Activated CD8-positive, alpha-beta T cell treated with anti-CD3 and anti-CD28 coated beads for 36 hours (primary cell): ENCODE results near the gene PRPF19. TPM values are rescaled to one million over a fixed set of nuclear protein-coding genes. Genes with fewer than 3 reads are reported as not detected.

ENCODE experiments used
- ATAC-seq: fragments of 200-7000 bp; cut with Tn5 transposase; one replicate; pipeline ENCODE4 v1.10.0; 2021; ENCODE audit warnings: mild to moderate bottlenecking, moderate library complexity
- CTCF ChIA-PET: fragments of 350-600 bp; sonication (Branson Sonifier 250); formaldehyde crosslinking; loops from one replicate; lab custom pipeline; 2021; ENCODE audit warnings: antibody characterized with exemption; lab: Charles Lee
- POLR2A ChIA-PET: fragments of 350-600 bp; sonication (Branson Sonifier 250); formaldehyde crosslinking; loops from one replicate; lab custom pipeline; 2021; ENCODE audit warnings: antibody characterized with exemption; lab: Charles Lee
- DNase-seq: peaks from one replicate; pipeline ENCODE4 v3.0.0-alpha.2; 2020
- H3K27ac Mint-ChIP-seq: one replicate; pipeline ENCODE4 v1.8.0; 2021; ENCODE audit warnings: mild to moderate bottlenecking, mixed read lengths
- H3K27me3 Mint-ChIP-seq: one replicate; pipeline ENCODE4 v1.8.0; 2021; ENCODE audit warnings: mixed read lengths
- H3K36me3 Mint-ChIP-seq: one replicate; pipeline ENCODE4 v1.8.0; 2021; ENCODE audit warnings: low read depth, mixed read lengths
- H3K4me1 Mint-ChIP-seq: one replicate; pipeline ENCODE4 v1.8.0; 2021; ENCODE audit warnings: low read depth, mixed read lengths
- H3K4me3 Mint-ChIP-seq: one replicate; pipeline ENCODE4 v1.8.0; 2021; ENCODE audit warnings: mild to moderate bottlenecking, moderate library complexity, mixed read lengths
- H3K9me3 Mint-ChIP-seq: one replicate; pipeline ENCODE4 v1.8.0; 2021; ENCODE audit warnings: mixed read lengths
- CTCF ChIP-seq: fragments of 200-600 bp; IDR thresholded peaks from one replicate; pipeline ENCODE4 v1.8.0; 2022; ENCODE audit warnings: antibody characterized with exemption, mild to moderate bottlenecking
- intact Hi-C: fragments of 100-400 bp; cut with micrococcal nuclease; formaldehyde crosslinking; loops from one replicate; pipeline ENCODE4 v1.10.0; 2022
- total RNA-seq, 2 experiments: library from RNA; stranded (reverse); gene quantifications; one replicate each; pipeline ENCODE4 v1.2.3, GENCODE V29; 2021

PRPF19 gene
- total RNA-seq = 100 to 1,000 TPM; 142 to 150 TPM

- no peak for TF ChIP-seq CTCF
These were observed at the start of gene PRPF19 for GRCh38 chr11:60906132-60906972. Gene PRPF19, minus strand, starts transcription at chr11:60906585. Its CDS starts 203 bp downstream, at chr11:60906382.

GRCh38 chr11:60955571-60955970 lies 49.2 kb upstream of the PRPF19 start:
- Mint-ChIP-seq H3K27me3 (peaks cover 3% of the 10 kb centered on the region), H3K9me3 (no peaks in the 10 kb centered on the region), H3K36me3 (no peaks in the 10 kb centered on the region), H3K4me3 (no peak overlapping the region), H3K4me1 (peaks cover 20% of the 10 kb centered on the region), H3K27ac (no peak overlapping the region)
- TF ChIP-seq CTCF = no peak
- no peak for DNase-seq
- no peak for ATAC-seq
- CTCF ChIA-PET = interaction anchor here (0.8 to 5.5 kb wide), 4 partner anchors 15 to 43 kb away, joined by 3 to 22 read pairs (median 4); partner anchors contain the start of gene CD6
- intact Hi-C loops = no loop called here
- POLR2A ChIA-PET = interaction anchor here (1.0 kb wide), 1 partner anchor 11 kb away, joined by 3 read pairs; no protein-coding TSS in a partner anchor

More at GRCh38 chr11:60906132-60906972, at the start of gene PRPF19:
- Mint-ChIP-seq H3K4me1 (peaks cover 50% of the 10 kb centered on the region), H3K36me3 (peaks cover 28% of the 10 kb centered on the region), H3K4me3 (peak within 1 kb of the TSS; percentile 89), H3K27me3 (no peaks in the 10 kb centered on the region), H3K9me3 (no peaks in the 10 kb centered on the region), H3K27ac (peak within 1 kb of the TSS; percentile 95)
- DNase-seq (peak; percentile 99), ATAC-seq (peak; percentile 97)
- CTCF ChIA-PET = interaction anchor here (1.0 to 9.9 kb wide), 7 partner anchors 8 to 389 kb away, joined by 3 to 88 read pairs (median 6); partner anchors contain the start of genes TMEM109 and VWCE
- intact Hi-C loops = no loop called here
- POLR2A ChIA-PET = interaction anchor here (0.6 to 4.4 kb wide), 17 partner anchors 9 to 523 kb away, joined by 3 to 38 read pairs (median 4); partner anchors contain the start of genes CCDC86, CD6, CPSF7 and SDHAF2

- DNase-seq (no peak), ATAC-seq (no peak)
- H3K9me3 Mint-ChIP-seq = no peaks in the 10 kb centered on the region
- no peaks in the 10 kb centered on the region for H3K36me3 Mint-ChIP-seq
- CTCF ChIA-PET = interaction anchor here (1.9 to 5.5 kb wide), 2 partner anchors 16 to 39 kb away, joined by 4 to 22 read pairs; partner anchors contain the start of gene CD6
- no peak overlapping the region for H3K4me3 Mint-ChIP-seq
- POLR2A ChIA-PET = interaction anchor here (1.1 kb wide), 1 partner anchor 17 kb away, joined by 4 read pairs; the partner anchor contains the start of gene CD6
- TF ChIP-seq CTCF = no peak
- peaks cover 26% of the 10 kb centered on the region for H3K4me1 Mint-ChIP-seq
- H3K27ac Mint-ChIP-seq = no peak overlapping the region
- intact Hi-C loops = no loop called here
- peaks cover 5% of the 10 kb centered on the region for H3K27me3 Mint-ChIP-seq
These were observed 48.0 kb upstream of the PRPF19 start for GRCh38 chr11:60954421-60954820.

- ATAC-seq (no peak), DNase-seq (no peak)
- Mint-ChIP-seq H3K4me1 (peaks cover 26% of the 10 kb centered on the region), H3K9me3 (no peaks in the 10 kb centered on the region), H3K27me3 (peaks cover 5% of the 10 kb centered on the region), H3K27ac (peak overlapping the region; percentile 71), H3K36me3 (no peaks in the 10 kb centered on the region), H3K4me3 (no peak overlapping the region)
- intact Hi-C loops = no loop called here
- POLR2A ChIA-PET = interaction anchor here (0.6 to 1.1 kb wide), 4 partner anchors 13 to 89 kb away, joined by 3 to 4 read pairs (median 4); partner anchors contain the start of gene CD6
- CTCF ChIA-PET = interaction anchor here (1.4 to 5.5 kb wide), 3 partner anchors 9 to 38 kb away, joined by 4 to 22 read pairs (median 6); partner anchors contain the start of gene CD6
- no peak for TF ChIP-seq CTCF
These were observed 47.4 kb upstream of the PRPF19 start for GRCh38 chr11:60953781-60954180.
